LNCAP (cell line): ENCODE measurements around the gene ASTN2.

Source experiments
- CTCF ChIP-seq: fragments of 450-650 bp; IDR thresholded peaks from 2 replicates; pipeline ENCODE4 v1.5.1; 2017; ENCODE audit warnings: mild to moderate bottlenecking

Gene ASTN2

GRCh38 chr9:116897201-116897600 lies 517.7 kb downstream of the ASTN2 start:
- TF ChIP-seq CTCF, result no peak

- TF ChIP-seq CTCF, result no peak
Measured at GRCh38 chr9:116895961-116896360, 518.9 kb downstream of the ASTN2 start.

GRCh38 chr9:116891424-116891823 lies 523.4 kb downstream of the ASTN2 start:
- TF ChIP-seq CTCF, result no peak

GRCh38 chr9:116888066-116888465 lies 526.8 kb downstream of the ASTN2 start:
- no peak for TF ChIP-seq CTCF

GRCh38 chr9:116883676-116884075 lies 531.2 kb downstream of the ASTN2 start:
- no peak for TF ChIP-seq CTCF

GRCh38 chr9:116877072-116877471 lies 537.8 kb downstream of the ASTN2 start:
- TF ChIP-seq CTCF, result no peak

- TF ChIP-seq CTCF, result no peak
Measured at GRCh38 chr9:116875576-116875975, 539.3 kb downstream of the ASTN2 start.
